Large intestine (tissue), 3 donors: ENCODE results near the gene PPP2R3A. TPM values are rescaled to one million over a fixed set of nuclear protein-coding genes. Genes with fewer than 3 reads are reported as not detected.

Source experiments
- DNase-seq, 2 donors: peaks; one replicate each; pipeline versions ENCODE4 v3.0.0 to v3.0.0-alpha.2; 2013
- H3K27ac ChIP-seq: one replicate; pipeline ENCODE4 v1.5.1; 2013; ENCODE audit warnings: low read length
- H3K27me3 ChIP-seq: 2 replicates; pipeline ENCODE4 v1.6.1; 2013; ENCODE audit warnings: low read length; ENCODE audit not compliant: control insufficient read depth, insufficient read depth
- H3K36me3 ChIP-seq: 2 replicates; pipeline ENCODE4 v1.6.1; 2013; ENCODE audit warnings: low read length; ENCODE audit not compliant: control insufficient read depth, insufficient read depth
- H3K4me1 ChIP-seq: one replicate; pipeline ENCODE4 v1.6.1; 2013; ENCODE audit warnings: low read length; ENCODE audit not compliant: control insufficient read depth, insufficient read depth
- H3K4me3 ChIP-seq: one replicate; pipeline ENCODE4 v1.5.1; 2013; ENCODE audit warnings: low read length
- H3K9me3 ChIP-seq: one replicate; pipeline ENCODE4 v1.6.1; 2013; ENCODE audit warnings: mild to moderate bottlenecking, low read depth, low read length, moderate library complexity; ENCODE audit not compliant: control insufficient read depth
- WGBS: methylation state at CpG from one replicate; pipeline ENCODE4 v1.1.5; 2013; ENCODE audit warnings: low lambda C conversion rate; ENCODE audit not compliant: insufficient coverage; 5-methylcytosine and 5-hydroxymethylcytosine counted together
- polyA plus RNA-seq: library from polyadenylated mRNA; unstranded; fragments of 120-200 nt; gene quantifications from one replicate; pipeline ENCODE4 v1.2.1, GENCODE V29; 2013

PPP2R3A gene
- polyA plus RNA-seq, 1 donor = 7.4 TPM

DNA sequence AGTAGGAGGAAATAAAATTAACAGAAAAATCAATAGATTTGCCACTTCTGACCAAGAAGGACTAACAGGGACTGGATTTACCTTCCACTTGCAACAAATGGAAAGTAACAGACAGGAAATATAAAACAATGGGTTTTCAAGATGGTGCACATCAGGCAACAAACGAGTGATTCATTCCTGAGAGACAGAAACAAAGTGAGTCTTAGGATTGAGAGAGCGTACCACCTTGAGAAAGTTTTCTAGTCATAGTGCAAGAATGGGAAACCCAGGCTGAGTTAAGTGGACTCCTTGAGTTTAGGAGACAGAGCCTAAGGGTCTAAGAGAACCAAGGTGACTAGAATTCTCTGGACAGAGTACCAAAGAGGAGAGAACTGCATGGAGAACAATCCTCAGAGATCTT lies 101.7 kb downstream of the PPP2R3A start:
- peaks cover 2% of the 10 kb centered on the region for H3K36me3 ChIP-seq
- H3K4me1 ChIP-seq = no peaks in the 10 kb centered on the region
- H3K27me3 ChIP-seq = no peaks in the 10 kb centered on the region
- H3K27ac ChIP-seq = no peak overlapping the region
- no peaks in the 10 kb centered on the region for H3K9me3 ChIP-seq
- WGBS = 80% methylated on average over 1 of the region's 2 CpGs
- no peak for DNase-seq
- H3K4me3 ChIP-seq = no peak overlapping the region

DNA sequence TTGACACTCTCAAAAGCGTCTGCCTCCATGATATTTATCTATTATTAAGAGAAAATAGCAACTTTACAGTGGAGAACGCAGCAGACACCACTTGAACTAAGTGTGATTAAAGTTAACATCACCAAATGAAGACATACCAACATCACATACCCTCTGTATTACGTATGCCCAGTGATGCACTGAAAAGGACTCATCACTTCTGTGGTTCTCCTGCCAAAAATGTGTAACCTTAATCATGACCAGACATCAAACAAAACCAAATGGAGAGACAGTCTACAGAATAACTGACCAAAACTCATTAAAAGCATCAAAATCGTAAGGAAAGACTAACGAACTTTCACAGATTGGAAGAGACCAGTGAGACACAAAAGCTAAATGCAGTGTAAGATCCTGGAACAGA lies 103.2 kb downstream of the PPP2R3A start:
- Histone ChIP-seq H3K27ac (no peak overlapping the region), H3K27me3 (no peaks in the 10 kb centered on the region), H3K36me3 (peaks cover 2% of the 10 kb centered on the region), H3K4me3 (no peak overlapping the region), H3K4me1 (no peaks in the 10 kb centered on the region), H3K9me3 (no peaks in the 10 kb centered on the region)
- WGBS = 100% methylated on average over 1 of the region's 5 CpGs
- no peak for DNase-seq

DNA sequence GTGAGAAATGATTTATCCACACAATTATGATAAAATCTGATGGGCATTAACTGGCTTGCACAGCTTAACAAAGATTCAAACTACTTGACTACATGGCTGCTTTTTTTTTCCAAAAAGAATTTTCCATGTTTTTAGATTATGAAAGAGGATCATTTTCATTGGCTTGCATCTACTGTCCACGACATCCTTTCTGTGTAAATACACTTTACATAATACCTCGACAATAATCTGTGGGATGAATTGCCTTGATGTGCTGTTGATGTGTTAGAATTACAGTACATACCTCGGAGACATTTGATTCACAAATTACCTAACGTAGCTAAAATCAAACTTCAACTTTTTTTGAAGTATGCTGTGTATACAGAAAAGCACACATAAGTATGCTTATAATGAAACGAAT lies 104.4 kb downstream of the PPP2R3A start:
- DNase-seq = no peak
- H3K4me3 ChIP-seq = no peak overlapping the region
- no peaks in the 10 kb centered on the region for H3K9me3 ChIP-seq
- H3K36me3 ChIP-seq = peaks cover 2% of the 10 kb centered on the region
- H3K4me1 ChIP-seq = no peaks in the 10 kb centered on the region
- no peak overlapping the region for H3K27ac ChIP-seq
- WGBS = 94% methylated on average over 2 of the region's 5 CpGs
- H3K27me3 ChIP-seq = no peaks in the 10 kb centered on the region

DNA sequence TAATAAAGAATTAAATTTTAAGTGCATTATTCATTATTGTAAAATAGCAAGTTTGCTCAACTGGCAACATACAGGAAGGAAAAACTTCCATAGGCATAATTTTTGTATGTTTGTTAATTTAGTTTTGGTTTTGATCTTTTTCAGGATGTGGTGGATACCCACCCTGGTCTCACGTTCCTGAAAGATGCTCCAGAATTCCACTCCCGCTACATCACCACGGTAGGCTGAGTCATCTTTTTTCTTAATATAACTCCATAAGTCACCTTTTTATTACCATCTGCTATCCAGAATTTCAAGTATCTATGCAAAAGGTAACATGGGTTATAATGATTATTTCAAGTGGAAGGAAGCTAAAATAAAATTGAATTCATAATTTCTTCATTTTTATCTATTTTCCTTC lies 104.8 kb downstream of the PPP2R3A start:
- Histone ChIP-seq H3K27me3 (no peaks in the 10 kb centered on the region), H3K9me3 (no peaks in the 10 kb centered on the region), H3K4me3 (no peak overlapping the region), H3K4me1 (no peaks in the 10 kb centered on the region), H3K27ac (no peak overlapping the region), H3K36me3 (peaks cover 2% of the 10 kb centered on the region)
- WGBS = 82% methylated on average over 3 of the region's 3 CpGs
- no peak for DNase-seq

DNA sequence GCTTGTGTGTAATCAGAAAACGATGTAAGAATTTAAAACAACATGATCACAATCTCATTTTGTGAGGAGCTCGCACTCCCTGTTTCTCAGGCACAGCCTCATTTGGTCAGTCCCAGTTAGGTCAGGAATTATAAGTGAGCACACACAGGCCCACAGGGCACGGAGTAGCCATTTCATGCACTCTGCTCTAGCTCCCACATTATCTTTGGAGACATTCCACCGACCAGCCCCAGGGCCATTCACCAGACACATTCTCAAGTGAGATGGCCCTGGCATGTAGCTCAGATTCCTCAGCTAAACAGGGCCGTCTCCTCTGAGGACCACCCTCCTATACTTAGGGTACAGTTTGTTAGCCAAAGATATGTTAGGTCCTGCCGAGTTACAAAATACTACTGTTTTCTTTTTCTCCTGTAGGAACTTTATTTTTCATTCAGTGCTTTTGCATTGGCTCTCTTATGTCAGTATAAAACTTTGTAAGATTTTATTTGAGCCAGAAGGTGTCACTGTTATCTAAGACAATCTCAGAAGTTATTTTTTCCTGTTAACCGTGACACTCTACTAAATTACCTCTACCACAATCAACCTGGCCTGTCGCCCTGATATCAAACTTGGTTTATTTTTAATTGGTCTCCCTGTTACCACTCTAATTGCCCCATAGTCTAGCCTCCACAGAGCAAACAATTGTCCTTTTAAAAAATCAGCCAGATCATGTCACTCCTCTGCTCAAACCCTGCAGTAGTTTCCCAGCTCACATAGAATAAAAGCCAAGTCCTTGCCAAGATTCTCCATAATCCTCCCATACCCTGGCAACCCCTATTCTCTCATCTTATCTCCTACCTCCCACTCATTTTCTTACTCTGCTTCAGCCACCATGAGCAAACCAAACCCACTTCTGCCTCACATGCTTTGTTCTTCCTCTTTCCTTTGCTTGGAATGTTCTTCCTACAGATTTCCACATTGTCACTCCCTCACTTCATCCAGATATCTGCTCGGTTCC lies 105.7 kb downstream of the PPP2R3A start:
- Histone ChIP-seq H3K36me3 (peaks cover 2% of the 10 kb centered on the region), H3K4me3 (no peak overlapping the region), H3K27ac (no peak overlapping the region), H3K4me1 (no peaks in the 10 kb centered on the region), H3K27me3 (no peaks in the 10 kb centered on the region), H3K9me3 (no peaks in the 10 kb centered on the region)
- no peak for DNase-seq
- WGBS = 52% methylated on average over 4 of the region's 9 CpGs

DNA sequence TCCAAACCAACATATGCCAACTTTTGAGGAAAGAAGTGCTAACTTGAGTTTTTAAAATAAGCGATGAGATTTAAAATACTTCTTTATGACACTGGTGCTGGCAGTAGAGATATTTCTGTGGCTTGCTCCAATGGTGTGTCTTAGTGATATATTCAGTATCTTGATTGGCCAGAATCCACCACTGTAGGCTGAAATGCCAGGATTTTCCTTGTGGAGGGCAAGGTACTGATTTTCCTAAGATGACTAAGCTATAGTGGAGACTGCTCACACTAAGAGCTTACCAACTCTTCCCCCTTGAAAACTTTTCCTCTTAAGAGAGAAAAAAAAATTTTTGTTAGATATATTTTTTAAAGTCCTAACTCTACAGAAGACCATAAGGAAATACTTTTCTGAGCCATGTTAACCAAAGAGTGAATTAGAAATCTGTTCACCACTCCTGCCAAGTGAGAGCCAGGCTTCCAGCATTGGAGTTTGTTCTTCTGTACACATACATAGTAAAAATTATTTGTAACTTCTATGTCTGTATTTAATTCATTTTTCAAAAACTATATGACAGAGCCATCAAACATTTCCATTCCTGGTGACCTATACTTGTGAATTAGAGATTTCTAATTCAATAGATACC lies 109.1 kb downstream of the PPP2R3A start:
- no peak for DNase-seq
- Histone ChIP-seq H3K9me3 (no peaks in the 10 kb centered on the region), H3K27ac (no peak overlapping the region), H3K4me1 (no peaks in the 10 kb centered on the region), H3K27me3 (no peaks in the 10 kb centered on the region), H3K4me3 (no peak overlapping the region), H3K36me3 (peaks cover 2% of the 10 kb centered on the region)
- WGBS = no CpG with 5 or more reads among the region's 1 CpG

DNA sequence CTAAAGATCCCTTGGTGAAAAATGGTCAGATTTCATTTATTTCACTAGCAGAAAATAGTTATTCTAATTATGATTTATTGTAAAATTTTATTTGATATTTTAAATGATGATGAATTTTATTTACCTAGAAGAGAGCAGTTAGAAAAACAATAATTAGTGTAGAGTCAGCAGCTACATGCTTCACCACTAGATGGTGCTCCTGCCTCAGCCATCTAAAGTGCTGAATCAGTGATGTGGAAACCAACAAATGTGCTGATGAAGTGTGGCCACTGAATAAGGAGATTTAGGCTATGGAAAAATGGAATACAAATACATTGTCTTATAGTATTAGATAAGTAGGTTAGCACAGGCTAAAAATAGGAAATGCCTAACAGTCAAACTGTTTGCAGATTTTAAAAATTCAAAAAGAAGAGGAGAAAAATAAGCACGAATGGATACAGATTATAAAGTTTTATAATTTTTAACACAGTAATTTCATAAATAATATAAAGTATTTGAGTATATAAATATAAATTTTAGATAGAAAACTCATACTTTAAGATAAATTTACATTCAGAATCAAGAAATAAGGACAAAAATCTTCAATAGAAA lies 109.8 kb downstream of the PPP2R3A start:
- Histone ChIP-seq H3K27ac (no peak overlapping the region), H3K4me3 (no peak overlapping the region), H3K27me3 (no peaks in the 10 kb centered on the region), H3K9me3 (no peaks in the 10 kb centered on the region), H3K4me1 (no peaks in the 10 kb centered on the region), H3K36me3 (peaks cover 2% of the 10 kb centered on the region)
- WGBS = 100% methylated on average over 1 of the region's 1 CpG
- peak; percentile 60 to 70 for DNase-seq

DNA sequence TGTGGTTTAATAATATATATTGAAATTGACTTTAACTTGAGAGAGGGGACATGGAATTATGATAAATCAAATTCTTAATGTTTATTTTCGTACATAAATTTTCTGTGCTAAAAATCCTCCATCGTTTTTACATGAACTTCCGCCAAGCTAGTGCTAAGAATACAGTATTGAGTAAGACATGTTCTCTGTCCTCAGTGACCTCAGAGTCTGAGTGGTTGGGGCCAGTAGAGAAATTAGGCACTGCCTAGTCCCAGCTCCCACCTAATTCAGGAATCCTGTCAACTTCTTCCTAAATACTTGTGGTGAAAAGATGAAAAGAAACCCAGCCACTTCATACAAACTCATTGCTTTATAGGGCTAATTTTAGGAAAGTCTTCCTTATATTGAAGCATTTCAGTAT lies 110.3 kb downstream of the PPP2R3A start:
- no peak for DNase-seq
- Histone ChIP-seq H3K9me3 (no peaks in the 10 kb centered on the region), H3K4me3 (no peak overlapping the region), H3K36me3 (peaks cover 2% of the 10 kb centered on the region), H3K27ac (no peak overlapping the region), H3K4me1 (no peaks in the 10 kb centered on the region), H3K27me3 (no peaks in the 10 kb centered on the region)
- no CpG with 5 or more reads among the region's 3 CpGs for WGBS

- 87% methylated on average over 6 of the region's 6 CpGs for WGBS
- no peaks in the 10 kb centered on the region for H3K27me3 ChIP-seq
- H3K4me1 ChIP-seq = no peaks in the 10 kb centered on the region
- H3K27ac ChIP-seq = no peak overlapping the region
- peaks cover 8% of the 10 kb centered on the region for H3K36me3 ChIP-seq
- DNase-seq = peak in 1 of 2 donors; percentile 3
- no peak overlapping the region for H3K4me3 ChIP-seq
- H3K9me3 ChIP-seq = no peaks in the 10 kb centered on the region
Measured at GRCh38 chr3:136078421-136079364, 113.2 kb downstream of the PPP2R3A start.
